A549 (cell line): ENCODE results near the gene PGBD5.

Experiments
- BHLHE40 ChIP-seq: IDR thresholded peaks from 2 replicates; pipeline ENCODE4 v1.6.1; 2012; ENCODE audit warnings: low read depth, low read length, inconsistent platforms
- CEBPB ChIP-seq, 2 experiments: fragments of >200 bp in 1 of 2; sonication (Bioruptor Twin) in 1 of 2; formaldehyde crosslinking in 1 of 2; IDR thresholded peaks; 2 replicates each; pipeline ENCODE4 v1.6.1; 2012 to 2016
- EHF ChIP-seq: fragments of 250-450 bp; sonication (Bioruptor Pico); IDR thresholded peaks from 2 replicates; pipeline ENCODE4 v1.5.0; 2020; ENCODE audit warnings: mild to moderate bottlenecking
- EP300 ChIP-seq, 2 experiments: fragments of >200 bp; sonication (Bioruptor Twin); formaldehyde crosslinking; IDR thresholded peaks; 2 replicates in 1 of 2; 3 replicates in 1 of 2; pipeline ENCODE4 v1.6.1; 2016 to 2017
- MAX ChIP-seq: IDR thresholded peaks from 2 replicates; pipeline ENCODE4 v1.6.1; 2012
- MYC ChIP-seq: IDR thresholded peaks from 2 replicates; pipeline ENCODE4 v1.6.1; 2012; ENCODE audit warnings: mild to moderate bottlenecking, inconsistent platforms, low read length, improper control_type of control experiment, borderline replicate concordance
- PHF8 ChIP-seq: fragments of 200-600 bp; sonication (generic); IDR thresholded peaks from 2 replicates; pipeline ENCODE4 v1.6.1; 2016; ENCODE audit warnings: low read depth, mild to moderate bottlenecking, antibody characterized with exemption, moderate library complexity, borderline replicate concordance
- RAD21 ChIP-seq, 2 experiments: fragments of >200 bp in 1 of 2; sonication (Bioruptor Twin) in 1 of 2; formaldehyde crosslinking in 1 of 2; IDR thresholded peaks in 1 of 2; conservative IDR thresholded peaks in 1 of 2; 2 replicates in 1 of 2; 3 replicates in 1 of 2; pipeline ENCODE4 v1.6.1; 2012 to 2018; ENCODE audit warnings: inconsistent platforms in 1 of 2
- REST ChIP-seq: fragments of 200-600 bp; sonication (generic); IDR thresholded peaks from 2 replicates; pipeline ENCODE4 v1.6.1; 2016; ENCODE audit warnings: antibody characterized with exemption, mild to moderate bottlenecking, moderate library complexity
- RNF2 ChIP-seq: fragments of 200-600 bp; sonication (generic); IDR thresholded peaks from 2 replicates; pipeline ENCODE4 v1.6.1; 2016; ENCODE audit warnings: low read depth, mild to moderate bottlenecking, antibody characterized with exemption, moderate library complexity, borderline replicate concordance
- SMC3 ChIP-seq: fragments of >200 bp; sonication (Bioruptor Twin); formaldehyde crosslinking; IDR thresholded peaks from 3 replicates; pipeline ENCODE4 v1.6.1; 2018; ENCODE audit warnings: inconsistent platforms
- SREBF2 ChIP-seq: fragments of 450-650 bp; IDR thresholded peaks from 2 replicates; pipeline ENCODE4 v1.6.1; 2014; ENCODE audit warnings: mild to moderate bottlenecking, moderate library complexity
- USF2 ChIP-seq: fragments of 450-650 bp; IDR thresholded peaks from 2 replicates; pipeline ENCODE4 v1.6.1; 2014; ENCODE audit warnings: antibody characterized with exemption
- TF ChIP-seq, protein P1 (sequence below): fragments of >200 bp; sonication (Bioruptor Twin); formaldehyde crosslinking; IDR thresholded peaks from 3 replicates; pipeline ENCODE4 v1.5.1; 2016

DNA sequence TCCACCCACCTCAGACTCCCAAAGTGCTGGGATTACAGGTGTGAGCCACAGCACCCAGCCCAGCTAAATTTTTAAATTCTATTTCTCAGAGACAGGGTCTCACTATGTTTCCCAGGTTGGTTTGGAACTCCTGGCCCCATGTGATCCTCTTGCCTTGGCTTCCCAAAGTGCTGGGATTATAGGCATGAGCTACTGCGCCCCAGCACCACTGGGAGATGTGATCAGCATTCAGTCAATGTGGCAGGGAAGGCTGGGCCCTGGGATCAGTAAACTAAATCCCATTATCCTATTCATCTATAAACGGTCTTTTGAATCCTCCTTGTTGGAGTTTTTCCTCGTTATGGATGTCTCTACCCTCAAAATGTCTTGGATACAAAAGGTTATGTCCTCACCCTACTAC, 113.5 kb downstream of the PGBD5 start:
- no peak for TF ChIP-seq RAD21 (conservative IDR thresholded peaks at IDR 0.05 in 1 of 2, IDR thresholded peaks at IDR 0.05 in 1 of 2)
- no peak for TF ChIP-seq EP300 (IDR thresholded peaks at IDR 0.05)
- no peak for TF ChIP-seq MYC
- TF ChIP-seq PHF8, result no peak
- TF ChIP-seq, protein P1, sequence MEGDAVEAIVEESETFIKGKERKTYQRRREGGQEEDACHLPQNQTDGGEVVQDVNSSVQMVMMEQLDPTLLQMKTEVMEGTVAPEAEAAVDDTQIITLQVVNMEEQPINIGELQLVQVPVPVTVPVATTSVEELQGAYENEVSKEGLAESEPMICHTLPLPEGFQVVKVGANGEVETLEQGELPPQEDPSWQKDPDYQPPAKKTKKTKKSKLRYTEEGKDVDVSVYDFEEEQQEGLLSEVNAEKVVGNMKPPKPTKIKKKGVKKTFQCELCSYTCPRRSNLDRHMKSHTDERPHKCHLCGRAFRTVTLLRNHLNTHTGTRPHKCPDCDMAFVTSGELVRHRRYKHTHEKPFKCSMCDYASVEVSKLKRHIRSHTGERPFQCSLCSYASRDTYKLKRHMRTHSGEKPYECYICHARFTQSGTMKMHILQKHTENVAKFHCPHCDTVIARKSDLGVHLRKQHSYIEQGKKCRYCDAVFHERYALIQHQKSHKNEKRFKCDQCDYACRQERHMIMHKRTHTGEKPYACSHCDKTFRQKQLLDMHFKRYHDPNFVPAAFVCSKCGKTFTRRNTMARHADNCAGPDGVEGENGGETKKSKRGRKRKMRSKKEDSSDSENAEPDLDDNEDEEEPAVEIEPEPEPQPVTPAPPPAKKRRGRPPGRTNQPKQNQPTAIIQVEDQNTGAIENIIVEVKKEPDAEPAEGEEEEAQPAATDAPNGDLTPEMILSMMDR, result no peak
- TF ChIP-seq MAX, result no peak
- no peak for TF ChIP-seq SMC3
- no peak for TF ChIP-seq BHLHE40
- no peak for TF ChIP-seq REST
- TF ChIP-seq SREBF2, result no peak
- no peak for TF ChIP-seq RNF2
- TF ChIP-seq USF2, result no peak
- TF ChIP-seq CEBPB (IDR thresholded peaks at IDR 0.05), result no peak
- no peak for TF ChIP-seq EHF (CRISPR knock-in tag)
